ENCODE data around the gene JARID2. TPM values are rescaled to one million over a fixed set of nuclear protein-coding genes. Genes with fewer than 3 reads are reported as not detected.

The JARID2 gene
- total and polyA plus RNA-seq, 2 of the 13 experiments (the other 11 are each of a cell fraction or from before 2014, with no cell fraction given): 7.5 to 10.3 TPM

- TF ChIP-seq CCAR2 (optimal IDR thresholded peaks at IDR 0.05; ENCODE audit: low read depth, low read length) (no peak), KMT2A (CRISPR knock-in tag; IDR thresholded peaks at IDR 0.05) (0 out of 2 replicates have a peak, but pooled peaks have one; percentile 14), KAT8 (CRISPR knock-in tag; IDR thresholded peaks at IDR 0.05) (0 out of 2 replicates have a peak, but pooled peaks have one; percentile 18), PAXIP1 (CRISPR knock-in tag; conservative IDR thresholded peaks at IDR 0.05) (peak; percentile 61), ELF4 (CRISPR knock-in tag; IDR thresholded peaks at IDR 0.05; ENCODE audit: borderline replicate concordance) (no peak), HNRNPUL1 (IDR thresholded peaks at IDR 0.05; ENCODE audit: low read depth, low read length) (no peak), MLX (CRISPR knock-in tag; IDR thresholded peaks at IDR 0.05) (peak; percentile 81), GZF1 (CRISPR knock-in tag; IDR thresholded peaks at IDR 0.05) (no peak), ZNF292 (CRISPR knock-in tag; IDR thresholded peaks at IDR 0.05; ENCODE audit: borderline replicate concordance, low read depth) (no peak), SALL1 (CRISPR knock-in tag; IDR thresholded peaks at IDR 0.05) (peak; percentile 53), ZNF331 (CRISPR knock-in tag; IDR thresholded peaks at IDR 0.05) (peak; percentile 57; the same call in 1 of the 2 replicates), NCOA1 (CRISPR knock-in tag; IDR thresholded peaks at IDR 0.05) (no peak), ZNF569 (CRISPR knock-in tag; IDR thresholded peaks at IDR 0.05; ENCODE audit: borderline replicate concordance) (no peak), NFE2 (CRISPR knock-in tag; IDR thresholded peaks at IDR 0.05) (no peak), POLR2AphosphoS5 (IDR thresholded peaks at IDR 0.05; ENCODE audit: low read depth, low read length) (no peak), ZBTB38 (CRISPR knock-in tag; IDR thresholded peaks at IDR 0.05) (peak; percentile 84), MYC (CRISPR knock-in tag; IDR thresholded peaks at IDR 0.05; ENCODE audit: borderline replicate concordance) (peak; percentile 19; the same call in 1 of the 2 replicates), ZC3H4 (CRISPR knock-in tag; IDR thresholded peaks at IDR 0.05; ENCODE audit: borderline replicate concordance) (no peak), NR2F1 (CRISPR knock-in tag; IDR thresholded peaks at IDR 0.05) (no peak), SAFB2 (CRISPR knock-in tag; IDR thresholded peaks at IDR 0.05; ENCODE audit: borderline replicate concordance, low read depth) (no peak), HINFP (CRISPR knock-in tag; IDR thresholded peaks at IDR 0.05; ENCODE audit: low read depth) (no peak), ZNF777 (CRISPR knock-in tag; IDR thresholded peaks at IDR 0.05) (no peak)
These were observed 72.3 kb downstream of the JARID2 start (continued) for GRCh38 chr6:15317934-15318902.

Measured in HepG2 (cell line).